Osteocyte (in vitro differentiated cells): ENCODE results near the gene MYO16. TPM values are rescaled to one million over a fixed set of nuclear protein-coding genes. Genes with fewer than 3 reads are reported as not detected.
"Not testable (repeated sequence)": the region's sequence is repeated elsewhere in the genome, so short reads cannot be mapped to it uniquely, and the experiment has no call there.

Experiments
- DNase-seq: peaks from one replicate; pipeline ENCODE4 v3.0.0; 2021; ENCODE audit warnings: mixed read lengths; ENCODE audit not compliant: unreplicated experiment; ENCODE audit errors: extremely low spot score
- H3K27ac Mint-ChIP-seq: one replicate; pipeline ENCODE4 v1.8.0; 2021; ENCODE audit warnings: mild to moderate bottlenecking, mixed read lengths; ENCODE audit not compliant: unreplicated experiment
- H3K27me3 Mint-ChIP-seq: one replicate; pipeline ENCODE4 v1.8.0; 2021; ENCODE audit warnings: mixed read lengths; ENCODE audit not compliant: unreplicated experiment
- H3K36me3 Mint-ChIP-seq: one replicate; pipeline ENCODE4 v1.8.0; 2021; ENCODE audit warnings: mixed read lengths; ENCODE audit not compliant: unreplicated experiment
- H3K4me1 Mint-ChIP-seq: one replicate; pipeline ENCODE4 v1.8.0; 2021; ENCODE audit warnings: mixed read lengths; ENCODE audit not compliant: unreplicated experiment
- H3K4me3 Mint-ChIP-seq: one replicate; pipeline ENCODE4 v1.8.0; 2021; ENCODE audit warnings: mild to moderate bottlenecking, moderate library complexity, mixed read lengths; ENCODE audit not compliant: unreplicated experiment
- H3K9me3 Mint-ChIP-seq: one replicate; pipeline ENCODE4 v1.8.0; 2021; ENCODE audit warnings: mixed read lengths; ENCODE audit not compliant: unreplicated experiment
- total RNA-seq: library from RNA; stranded (reverse); gene quantifications from 2 replicates; pipeline ENCODE4 v1.2.1, GENCODE V29; 2021
- TF ChIP-seq, protein P1 (sequence below): fragments of 200-600 bp; sonication (generic); IDR thresholded peaks from 2 replicates; pipeline ENCODE4 v1.5.0; 2021; ENCODE audit warnings: antibody characterized with exemption, mild to moderate bottlenecking, moderate library complexity

Gene MYO16
- total RNA-seq, 1 donor from 2014 or later: 0.13 TPM

DNA sequence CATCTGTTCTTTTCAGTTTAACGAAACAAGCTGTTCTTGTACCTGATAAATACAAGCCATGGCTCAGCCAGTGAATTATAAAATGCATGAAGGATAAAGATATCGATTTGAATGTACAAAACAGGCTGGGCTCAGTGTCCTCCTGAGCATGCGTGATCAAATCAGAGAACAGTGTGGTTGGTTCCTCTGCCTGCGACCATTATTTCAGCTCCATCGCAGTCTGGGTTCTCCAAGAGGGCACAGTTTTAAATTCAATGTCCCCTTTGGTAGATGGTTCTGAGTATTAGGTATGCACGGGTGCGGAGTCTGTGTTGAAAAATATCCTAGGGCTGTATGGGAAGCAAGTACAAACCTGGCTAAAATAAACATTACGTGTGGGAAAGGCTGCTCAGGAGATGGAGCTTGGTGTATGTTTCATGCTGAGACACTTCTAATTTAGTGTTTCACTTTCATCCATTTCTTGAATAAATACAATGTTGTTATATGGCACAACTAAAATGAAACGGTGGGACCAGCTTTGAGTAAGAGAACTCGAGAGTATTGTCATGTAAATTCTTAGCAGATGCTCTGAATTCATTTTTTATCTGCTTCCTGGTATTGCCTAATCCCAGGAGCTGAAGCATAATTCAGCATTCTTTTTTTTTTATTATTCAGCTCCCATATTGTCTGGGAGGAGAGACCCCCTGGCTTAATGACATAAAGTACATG lies 458.7 kb downstream of the MYO16 start:
- H3K27ac Mint-ChIP-seq: no peak overlapping the region
- no peak for DNase-seq
- TF ChIP-seq, protein P1, sequence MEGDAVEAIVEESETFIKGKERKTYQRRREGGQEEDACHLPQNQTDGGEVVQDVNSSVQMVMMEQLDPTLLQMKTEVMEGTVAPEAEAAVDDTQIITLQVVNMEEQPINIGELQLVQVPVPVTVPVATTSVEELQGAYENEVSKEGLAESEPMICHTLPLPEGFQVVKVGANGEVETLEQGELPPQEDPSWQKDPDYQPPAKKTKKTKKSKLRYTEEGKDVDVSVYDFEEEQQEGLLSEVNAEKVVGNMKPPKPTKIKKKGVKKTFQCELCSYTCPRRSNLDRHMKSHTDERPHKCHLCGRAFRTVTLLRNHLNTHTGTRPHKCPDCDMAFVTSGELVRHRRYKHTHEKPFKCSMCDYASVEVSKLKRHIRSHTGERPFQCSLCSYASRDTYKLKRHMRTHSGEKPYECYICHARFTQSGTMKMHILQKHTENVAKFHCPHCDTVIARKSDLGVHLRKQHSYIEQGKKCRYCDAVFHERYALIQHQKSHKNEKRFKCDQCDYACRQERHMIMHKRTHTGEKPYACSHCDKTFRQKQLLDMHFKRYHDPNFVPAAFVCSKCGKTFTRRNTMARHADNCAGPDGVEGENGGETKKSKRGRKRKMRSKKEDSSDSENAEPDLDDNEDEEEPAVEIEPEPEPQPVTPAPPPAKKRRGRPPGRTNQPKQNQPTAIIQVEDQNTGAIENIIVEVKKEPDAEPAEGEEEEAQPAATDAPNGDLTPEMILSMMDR: no peak
- peaks cover 17% of the 10 kb centered on the region for H3K27me3 Mint-ChIP-seq
- H3K9me3 Mint-ChIP-seq: peaks cover 5% of the 10 kb centered on the region
- peaks cover 4% of the 10 kb centered on the region for H3K4me1 Mint-ChIP-seq
- no peak overlapping the region for H3K4me3 Mint-ChIP-seq
- H3K36me3 Mint-ChIP-seq: no peaks in the 10 kb centered on the region

DNA sequence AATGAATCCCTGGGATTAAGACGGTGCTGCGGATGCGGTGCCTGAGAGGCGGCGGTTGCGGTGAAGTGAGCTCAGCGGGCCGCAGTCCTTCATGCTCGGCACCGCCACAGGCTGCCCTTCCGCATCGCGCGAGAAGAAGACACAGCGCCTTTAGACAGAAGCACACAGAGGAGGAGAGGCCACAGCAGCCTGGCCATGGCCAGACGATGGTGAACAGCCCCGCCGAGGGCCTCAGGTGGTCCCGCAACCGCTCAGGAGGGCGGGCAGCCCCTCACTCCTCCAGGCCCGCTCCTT lies 459.2 kb downstream of the MYO16 start:
- DNase-seq: no peak
- Mint-ChIP-seq H3K27ac (no peak overlapping the region), H3K27me3 (peaks cover 17% of the 10 kb centered on the region), H3K36me3 (no peaks in the 10 kb centered on the region), H3K4me3 (no peak overlapping the region), H3K9me3 (peaks cover 5% of the 10 kb centered on the region), H3K4me1 (peaks cover 4% of the 10 kb centered on the region)
- TF ChIP-seq, protein P1: no peak

DNA sequence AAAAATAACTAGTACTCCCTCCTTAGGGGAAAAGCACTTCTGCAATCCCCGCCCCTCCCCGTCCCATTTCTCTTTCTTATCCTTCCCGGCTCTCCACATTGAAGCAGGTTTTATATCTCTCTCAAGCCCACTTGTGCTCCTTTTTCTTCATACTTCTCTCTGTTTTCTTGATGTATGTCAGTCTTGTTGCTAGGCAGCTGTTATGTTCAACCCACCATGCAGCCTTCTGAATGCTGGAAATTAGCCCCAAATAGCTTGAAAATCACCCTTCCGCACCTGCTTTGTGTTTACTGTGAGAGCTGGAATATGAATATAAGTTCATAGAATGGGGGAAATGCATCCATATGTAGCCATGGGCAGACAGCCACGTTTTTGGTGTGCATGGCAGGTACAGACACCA lies 461.4 kb downstream of the MYO16 start:
- no peaks in the 10 kb centered on the region for H3K36me3 Mint-ChIP-seq
- peaks cover 6% of the 10 kb centered on the region for H3K4me1 Mint-ChIP-seq
- H3K27me3 Mint-ChIP-seq: peaks cover 17% of the 10 kb centered on the region
- TF ChIP-seq, protein P1: no peak
- no peak for DNase-seq
- no peak overlapping the region for H3K27ac Mint-ChIP-seq
- H3K4me3 Mint-ChIP-seq: no peak overlapping the region
- H3K9me3 Mint-ChIP-seq: peaks cover 5% of the 10 kb centered on the region

DNA sequence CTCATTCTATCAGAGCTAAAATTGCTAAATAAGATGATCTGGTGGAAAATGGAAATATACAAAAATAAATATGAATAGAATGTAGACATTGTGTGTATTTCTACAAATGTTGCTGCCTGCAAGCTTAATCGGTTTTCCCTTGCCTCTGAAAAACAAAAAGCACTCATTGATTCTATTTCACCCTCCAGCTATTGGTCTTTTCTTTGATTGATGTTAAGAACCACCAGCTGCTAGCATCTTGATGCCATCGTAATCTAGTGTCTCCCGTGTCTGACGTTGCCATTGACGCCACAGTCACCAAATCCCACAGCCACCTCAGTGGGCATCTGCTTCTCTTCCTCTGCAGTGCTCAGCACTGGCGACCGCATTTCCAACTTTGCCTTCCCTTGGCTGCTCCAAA lies 461.8 kb downstream of the MYO16 start:
- Mint-ChIP-seq H3K4me1 (peaks cover 10% of the 10 kb centered on the region), H3K36me3 (no peaks in the 10 kb centered on the region), H3K4me3 (no peak overlapping the region)

DNA sequence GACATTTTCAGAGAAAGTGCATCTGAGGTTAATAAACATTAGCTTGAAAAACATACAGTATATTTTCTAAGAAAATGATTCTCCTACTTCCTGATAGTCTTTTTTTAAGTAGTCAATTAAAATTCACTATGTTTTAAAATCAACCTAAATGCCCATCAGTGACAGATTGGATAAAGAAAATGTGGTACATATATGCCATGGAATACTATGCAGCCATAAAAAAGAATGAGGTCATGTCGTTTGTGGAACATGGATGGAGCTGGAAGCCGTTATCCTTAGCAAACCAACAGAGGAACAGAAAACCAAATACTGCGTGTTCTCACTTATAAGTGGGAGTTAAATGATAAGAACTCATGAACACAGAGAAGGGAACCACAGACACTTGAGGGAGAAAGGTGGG lies 462.8 kb downstream of the MYO16 start:
- not testable (repeated sequence) for H3K27ac Mint-ChIP-seq

More for the DNA sequence above, 461.8 kb downstream of the MYO16 start:
- TF ChIP-seq, protein P1: no peak
- DNase-seq: no peak
- Mint-ChIP-seq H3K9me3 (peaks cover 5% of the 10 kb centered on the region), H3K27ac (no peak overlapping the region), H3K27me3 (peaks cover 17% of the 10 kb centered on the region)

More for the DNA sequence above, 462.8 kb downstream of the MYO16 start:
- not testable (repeated sequence) for H3K4me3 Mint-ChIP-seq, H3K9me3 Mint-ChIP-seq, H3K36me3 Mint-ChIP-seq, DNase-seq
- Mint-ChIP-seq H3K27me3 (peaks cover 17% of the 10 kb centered on the region), H3K4me1 (peaks cover 11% of the 10 kb centered on the region)
